ENCODE results near the gene STAT4. TPM values are rescaled to one million over a fixed set of nuclear protein-coding genes. Genes with fewer than 3 reads are reported as not detected.

Gene STAT4
- total and polyA plus RNA-seq, 4 donors, result 0.85 to 7.9 (median 3.2) TPM

GRCh38 chr2:191169456-191170300 lies 18.9 kb upstream of the STAT4 start:
- H3K9me3 ChIP-seq (ENCODE audit: control insufficient read depth in 4 of 4, low read length in 3 of 4), result no peaks in the 10 kb centered on the region
- no peaks in the 10 kb centered on the region for H3K36me3 ChIP-seq (ENCODE audit: control insufficient read depth in 4 of 4, insufficient read depth in 3 of 4, low read depth in 1 of 4, low read length in 3 of 4)
- no peak for DNase-seq (ENCODE audit: low spot score)
- H3K4me1 ChIP-seq (ENCODE audit: control insufficient read depth in 4 of 4, insufficient read depth in 4 of 4, low read length in 3 of 4), result peaks cover 18 to 81% (median 66%) of the 10 kb centered on the region in 4 donors
- no peak overlapping the region for H3K9ac ChIP-seq (ENCODE audit: low read depth in 1 of 2, low read length in 2 of 2)
- WGBS, result 47% methylated on average over 5 of the region's 5 CpGs
- H3K27me3 ChIP-seq (ENCODE audit: control insufficient read depth in 4 of 4, insufficient read depth in 4 of 4, low read length in 3 of 4), result no peaks in the 10 kb centered on the region
- no peak overlapping the region for H3K4me3 ChIP-seq (ENCODE audit: low read depth in 1 of 3, low read length in 3 of 3)
- H3K27ac ChIP-seq (ENCODE audit: low read depth in 1 of 2, low read length in 2 of 2), result peak overlapping the region; percentile 19 to 60
- TF ChIP-seq FOXA2 (IDR thresholded peaks at IDR 0.05), result no peak

GRCh38 chr2:191167766-191168165 lies 17.0 kb upstream of the STAT4 start:
- no peaks in the 10 kb centered on the region for H3K27me3 ChIP-seq (ENCODE audit: control insufficient read depth in 4 of 4, insufficient read depth in 4 of 4, low read length in 3 of 4)
- peak; percentile 15 for TF ChIP-seq ATF3 (IDR thresholded peaks at IDR 0.05)
- TF ChIP-seq NR2F2 (IDR thresholded peaks at IDR 0.05), result peak; percentile 45
- TF ChIP-seq, protein P1, sequence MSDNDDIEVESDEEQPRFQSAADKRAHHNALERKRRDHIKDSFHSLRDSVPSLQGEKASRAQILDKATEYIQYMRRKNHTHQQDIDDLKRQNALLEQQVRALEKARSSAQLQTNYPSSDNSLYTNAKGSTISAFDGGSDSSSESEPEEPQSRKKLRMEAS (IDR thresholded peaks at IDR 0.05), result peak; percentile 29
- TF ChIP-seq EGR1 (IDR thresholded peaks at IDR 0.05; ENCODE audit: low read depth in 2 of 2), result no peak
- no peak for TF ChIP-seq GABPA (IDR thresholded peaks at IDR 0.05 in 1 of 2, conservative IDR thresholded peaks at IDR 0.05 in 1 of 2)
- TF ChIP-seq FOXA2 (IDR thresholded peaks at IDR 0.05), result peak; percentile 48
- peak; percentile 23 for TF ChIP-seq ZBTB33 (IDR thresholded peaks at IDR 0.05)
- peak; percentile 58 to 94 for TF ChIP-seq JUND (IDR thresholded peaks at IDR 0.05)
- TF ChIP-seq RAD21 (IDR thresholded peaks at IDR 0.05), result peak in 1 of 2 donors; percentile 13
- peak; percentile 31 to 55 for TF ChIP-seq HNF4A (conservative IDR thresholded peaks at IDR 0.05)
- TF ChIP-seq, protein P2, sequence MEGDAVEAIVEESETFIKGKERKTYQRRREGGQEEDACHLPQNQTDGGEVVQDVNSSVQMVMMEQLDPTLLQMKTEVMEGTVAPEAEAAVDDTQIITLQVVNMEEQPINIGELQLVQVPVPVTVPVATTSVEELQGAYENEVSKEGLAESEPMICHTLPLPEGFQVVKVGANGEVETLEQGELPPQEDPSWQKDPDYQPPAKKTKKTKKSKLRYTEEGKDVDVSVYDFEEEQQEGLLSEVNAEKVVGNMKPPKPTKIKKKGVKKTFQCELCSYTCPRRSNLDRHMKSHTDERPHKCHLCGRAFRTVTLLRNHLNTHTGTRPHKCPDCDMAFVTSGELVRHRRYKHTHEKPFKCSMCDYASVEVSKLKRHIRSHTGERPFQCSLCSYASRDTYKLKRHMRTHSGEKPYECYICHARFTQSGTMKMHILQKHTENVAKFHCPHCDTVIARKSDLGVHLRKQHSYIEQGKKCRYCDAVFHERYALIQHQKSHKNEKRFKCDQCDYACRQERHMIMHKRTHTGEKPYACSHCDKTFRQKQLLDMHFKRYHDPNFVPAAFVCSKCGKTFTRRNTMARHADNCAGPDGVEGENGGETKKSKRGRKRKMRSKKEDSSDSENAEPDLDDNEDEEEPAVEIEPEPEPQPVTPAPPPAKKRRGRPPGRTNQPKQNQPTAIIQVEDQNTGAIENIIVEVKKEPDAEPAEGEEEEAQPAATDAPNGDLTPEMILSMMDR (IDR thresholded peaks at IDR 0.05; ENCODE audit: low read depth, low read length, missing input control), result no peak
- peak in 1 of 2 donors; percentile 68 for TF ChIP-seq RXRA (IDR thresholded peaks at IDR 0.05)
- no peak for DNase-seq (ENCODE audit: low spot score)
- no peaks in the 10 kb centered on the region for H3K9me3 ChIP-seq (ENCODE audit: control insufficient read depth in 4 of 4, low read length in 3 of 4)
- peak overlapping the region; percentile 40 to 61 for H3K27ac ChIP-seq (ENCODE audit: low read depth in 1 of 2, low read length in 2 of 2)
- H3K4me3 ChIP-seq (ENCODE audit: low read depth in 1 of 3, low read length in 3 of 3), result no peak overlapping the region
- no peaks in the 10 kb centered on the region for H3K36me3 ChIP-seq (ENCODE audit: control insufficient read depth in 4 of 4, insufficient read depth in 3 of 4, low read depth in 1 of 4, low read length in 3 of 4)
- no peak overlapping the region for H3K9ac ChIP-seq (ENCODE audit: low read depth in 1 of 2, low read length in 2 of 2)
- 17% methylated on average over 2 of the region's 2 CpGs for WGBS
- peaks cover 18 to 67% (median 57%) of the 10 kb centered on the region in 4 donors for H3K4me1 ChIP-seq (ENCODE audit: control insufficient read depth in 4 of 4, insufficient read depth in 4 of 4, low read length in 3 of 4)

Measured in liver (tissue), 9 donors.